B cell (primary cell): ENCODE measurements around the gene ARAP2. TPM values are rescaled to one million over a fixed set of nuclear protein-coding genes. Genes with fewer than 3 reads are reported as not detected.
A peak's percentile ranks its signal among the peaks of the same experiment; 100 is the strongest.

Source experiments
- ATAC-seq: fragments of 200-7000 bp; cut with Tn5 transposase; one replicate; pipeline ENCODE4 v1.10.0; 2021; ENCODE audit warnings: low read depth, mild to moderate bottlenecking, moderate number of reproducible peaks, moderate library complexity
- CTCF ChIA-PET: fragments of 350-600 bp; sonication (Branson Sonifier 250); formaldehyde crosslinking; loops from one replicate; lab custom pipeline; 2021; ENCODE audit warnings: antibody characterized with exemption, inconsistent platforms; lab: Charles Lee
- POLR2A ChIA-PET: fragments of 350-600 bp; sonication (Branson Sonifier 250); formaldehyde crosslinking; loops from one replicate; lab custom pipeline; 2021; ENCODE audit warnings: antibody characterized with exemption; lab: Charles Lee
- DNase-seq: peaks from one replicate; pipeline ENCODE4 v3.0.0; 2013
- H2AFZ ChIP-seq: 2 replicates; pipeline ENCODE4 v1.6.1; 2012; ENCODE audit warnings: mild to moderate bottlenecking, low read depth, low read length; ENCODE audit not compliant: insufficient read depth, poor library complexity, severe bottlenecking
- H3K27ac ChIP-seq, 2 donors: 1 replicate in 1 of 2; 2 replicates in 1 of 2; pipeline ENCODE4 v1.5.1; 2012 to 2013; ENCODE audit warnings: low read length in 2 of 2, mild to moderate bottlenecking in 2 of 2, moderate library complexity in 1 of 2
- H3K27me3 ChIP-seq, 4 experiments: fragments of 200-600 bp in 1 of 4; sonication (generic) in 1 of 4; replicated peaks in 1 of 4; 1 replicate in 2 of 4; 2 replicates in 2 of 4; pipeline versions ENCODE4 v1.6.1 to v1.7.0; 2013 to 2016; ENCODE audit warnings: low read length in 3 of 4, mild to moderate bottlenecking in 2 of 4, mixed read lengths in 1 of 4, moderate library complexity in 1 of 4; ENCODE audit not compliant: insufficient read depth in 4 of 4, control insufficient read depth in 3 of 4; ENCODE audit errors: control extremely low read depth in 1 of 4
- H3K36me3 ChIP-seq, 2 experiments: replicated peaks in 1 of 2; 1 replicate in 1 of 2; 2 replicates in 1 of 2; pipeline versions ENCODE4 v1.6.1 to v1.7.1; 2013; ENCODE audit warnings: low read length in 1 of 2; ENCODE audit not compliant: insufficient read depth in 2 of 2, control insufficient read depth in 1 of 2; ENCODE audit errors: control extremely low read depth in 1 of 2, extremely low read depth in 1 of 2
- H3K4me1 ChIP-seq, 2 donors: fragments of 200-600 bp in 1 of 2; sonication (generic) in 1 of 2; 1 replicate in 1 of 2; 2 replicates in 1 of 2; pipeline versions ENCODE4 v1.5.1 to v1.6.1; 2013 to 2017; ENCODE audit warnings: low read length in 2 of 2; ENCODE audit not compliant: control insufficient read depth in 2 of 2, insufficient read depth in 2 of 2
- H3K4me2 ChIP-seq: replicated peaks from 2 replicates; pipeline ENCODE3; 2012; ENCODE audit warnings: mild to moderate bottlenecking, low read depth, low read length; ENCODE audit not compliant: poor library complexity, severe bottlenecking
- H3K4me3 ChIP-seq, 5 experiments: fragments of 200-600 bp in 1 of 5; sonication (generic) in 1 of 5; 1 replicate in 3 of 5; 2 replicates in 2 of 5; pipeline versions ENCODE4 v1.5.1 to v1.7.0; 2011 to 2016; ENCODE audit warnings: low read length in 4 of 5, mild to moderate bottlenecking in 4 of 5, low read depth in 2 of 5, control low read depth in 1 of 5, moderate library complexity in 1 of 5; ENCODE audit not compliant: insufficient read depth in 1 of 5; ENCODE audit errors: control extremely low read depth in 1 of 5, extremely low read depth in 1 of 5
- H3K79me2 ChIP-seq: fragments of 200-600 bp; sonication (generic); one replicate; pipeline ENCODE4 v1.6.0; 2016; ENCODE audit warnings: low read length; ENCODE audit not compliant: control insufficient read depth, insufficient read depth
- H3K9ac ChIP-seq: fragments of 200-600 bp; sonication (generic); 2 replicates; pipeline ENCODE4 v1.6.1; 2017; ENCODE audit warnings: mild to moderate bottlenecking, low read length, moderate library complexity
- H3K9me3 ChIP-seq, 3 donors: one replicate each; pipeline versions ENCODE4 v1.6.1 to v1.7.1; 2013; ENCODE audit warnings: low read length in 2 of 3; ENCODE audit not compliant: control insufficient read depth in 2 of 3, insufficient read depth in 1 of 3; ENCODE audit errors: control extremely low read depth in 1 of 3
- H4K20me1 ChIP-seq: 2 replicates; pipeline ENCODE4 v1.6.0; 2012; ENCODE audit warnings: mild to moderate bottlenecking, low read length; ENCODE audit not compliant: insufficient read depth, control insufficient read depth, poor library complexity, severe bottlenecking
- H3K27ac Mint-ChIP-seq: one replicate; pipeline ENCODE4 v1.8.0; 2021; ENCODE audit warnings: mixed read lengths
- H3K27me3 Mint-ChIP-seq: one replicate; pipeline ENCODE4 v1.8.0; 2021; ENCODE audit warnings: mixed read lengths
- H3K4me1 Mint-ChIP-seq: one replicate; pipeline ENCODE4 v1.8.0; 2021; ENCODE audit warnings: mixed read lengths
- H3K4me3 Mint-ChIP-seq: one replicate; pipeline ENCODE4 v1.8.0; 2021; ENCODE audit warnings: mixed read lengths
- H3K9me3 Mint-ChIP-seq: one replicate; pipeline ENCODE4 v1.8.0; 2022; ENCODE audit warnings: mixed read lengths; ENCODE audit not compliant: insufficient read depth
- CTCF ChIP-seq: fragments of 200-600 bp; IDR thresholded peaks from one replicate; pipeline ENCODE4 v1.8.0; 2022; ENCODE audit warnings: antibody characterized with exemption, mild to moderate bottlenecking
- EZH2 ChIP-seq: IDR thresholded peaks from 2 replicates; pipeline ENCODE4 v1.6.1; 2012; ENCODE audit warnings: borderline replicate concordance, low read depth, mild to moderate bottlenecking, moderate library complexity, low read length; ENCODE audit not compliant: insufficient read depth, poor library complexity, severe bottlenecking
- WGBS: methylation state at CpG from one replicate; pipeline ENCODE4 v1.1.5; 2013; ENCODE audit warnings: missing lambda C conversion rate; ENCODE audit not compliant: insufficient coverage; 5-methylcytosine and 5-hydroxymethylcytosine counted together
- intact Hi-C: fragments of 100-400 bp; cut with micrococcal nuclease; formaldehyde crosslinking; loops from one replicate; pipeline ENCODE4 v1.10.0; 2022
- polyA plus RNA-seq: library from polyadenylated mRNA; depleted of rRNA; stranded (reverse); fragments of >200 nt; gene quantifications from 2 replicates; pipeline ENCODE4 v1.2.3, GENCODE V29; 2012
- total RNA-seq, 2 donors: library from RNA; stranded (reverse); fragments of 120-200 nt in 1 of 2; gene quantifications; 1 replicate in 1 of 2; 2 replicates in 1 of 2; pipeline versions ENCODE4 v1.2.3 to v1.2.4, GENCODE V29; 2013 to 2022

Gene ARAP2
- total and polyA plus RNA-seq, 2 donors (not counting 1 experiment from before 2014, with no cell fraction given), result 13.2 to 88.0 TPM

- peak overlapping the region; percentile 96 for H3K4me3 Mint-ChIP-seq
- 0% methylated on average over 2 of the region's 7 CpGs for WGBS
- no peaks in the 10 kb centered on the region for H3K9me3 ChIP-seq
- peak overlapping the region; percentile 83 for H3K27ac Mint-ChIP-seq
- TF ChIP-seq EZH2 (no peak), CTCF (no peak)
- no peaks in the 10 kb centered on the region for H3K27me3 ChIP-seq
- peak overlapping the region; percentile 84 for H3K4me2 ChIP-seq
- CTCF ChIA-PET, result interaction anchor here (0.9 to 5.3 kb wide), 9 partner anchors 11 to 159 kb away, joined by 3 to 34 read pairs (median 5); no protein-coding TSS in a partner anchor
- peak overlapping the region; percentile 87 for H3K9ac ChIP-seq
- peaks cover 65% of the 10 kb centered on the region for H3K79me2 ChIP-seq
- H3K4me1 Mint-ChIP-seq, result peaks cover 52% of the 10 kb centered on the region
- ATAC-seq (no peak), DNase-seq (peak; percentile 30)
- peak overlapping the region; percentile 79 to 96 (median 87) for H3K4me3 ChIP-seq
- peaks cover 3% of the 10 kb centered on the region for H3K9me3 Mint-ChIP-seq
- peaks cover 0 to 6% of the 10 kb centered on the region in 2 experiments for H3K36me3 ChIP-seq
- peak overlapping the region; percentile 86 for H2AFZ ChIP-seq
- H3K4me1 ChIP-seq, result peaks cover 18 to 22% of the 10 kb centered on the region in 2 donors
- no peaks in the 10 kb centered on the region for H3K27me3 Mint-ChIP-seq
- POLR2A ChIA-PET, result interaction anchor here (2.0 kb wide), 1 partner anchor 83 kb away, joined by 8 read pairs; no protein-coding TSS in a partner anchor
- intact Hi-C loops, result loop anchor here (1.0 to 10.0 kb wide), 4 partner anchors 17 to 1442 kb away; partner anchors contain the start of gene RELL1
- peak overlapping the region; percentile 93 to 96 for H3K27ac ChIP-seq
- H4K20me1 ChIP-seq, result no peaks in the 10 kb centered on the region
Measured at GRCh38 chr4:36242629-36243354, 1.5 kb downstream of the ARAP2 start.
